Activated gamma-delta T cell treated with anti-CD3 and anti-CD28 coated beads, Interleukin-2, amount 50 U/mL, for 16 hours (primary cell): Measurements from ENCODE around the gene PCSK1N.
"Not testable (repeated sequence)": the region's sequence is repeated elsewhere in the genome, so short reads cannot be mapped to it uniquely, and the experiment has no call there.

ENCODE experiments used
- DNase-seq: peaks from one replicate; pipeline ENCODE4 v3.0.0-alpha.2; 2020; ENCODE audit warnings: low read depth

The PCSK1N gene

DNA sequence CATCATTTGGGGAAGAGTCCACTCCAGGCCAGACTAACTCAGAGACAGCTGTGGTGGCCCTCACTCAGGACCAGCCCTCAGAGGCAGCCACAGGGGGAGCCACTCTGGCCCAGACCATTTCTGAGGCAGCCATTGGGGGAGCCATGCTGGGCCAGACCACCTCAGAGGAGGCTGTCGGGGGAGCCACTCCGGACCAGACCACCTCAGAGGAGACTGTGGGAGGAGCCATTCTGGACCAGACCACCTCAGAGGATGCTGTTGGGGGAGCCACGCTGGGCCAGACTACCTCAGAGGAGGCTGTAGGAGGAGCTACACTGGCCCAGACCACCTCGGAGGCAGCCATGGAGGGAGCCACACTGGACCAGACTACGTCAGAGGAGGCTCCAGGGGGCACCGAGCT lies 12.4 kb downstream of the PCSK1N start:
- no peak for DNase-seq

DNA sequence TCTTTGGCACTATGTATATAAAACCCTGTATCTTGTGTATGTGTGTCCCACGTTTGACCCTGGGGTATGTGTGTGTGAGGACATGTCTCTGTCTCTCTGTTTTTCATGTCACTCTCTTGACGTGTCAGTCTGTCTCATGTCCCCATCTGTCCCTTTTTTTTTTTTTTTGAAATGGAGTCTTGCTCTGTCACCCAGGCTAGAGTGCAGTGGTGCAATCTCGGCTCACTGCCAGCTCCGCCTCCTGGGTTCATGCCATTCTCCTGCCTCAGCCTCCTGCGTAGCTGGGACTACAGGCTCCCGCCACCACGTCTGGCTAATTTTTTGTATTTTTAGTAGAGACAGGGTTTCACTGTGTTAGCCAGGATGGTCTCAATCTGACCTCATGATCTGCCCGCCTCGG lies 16.0 kb downstream of the PCSK1N start:
- DNase-seq, result not testable (repeated sequence)

DNA sequence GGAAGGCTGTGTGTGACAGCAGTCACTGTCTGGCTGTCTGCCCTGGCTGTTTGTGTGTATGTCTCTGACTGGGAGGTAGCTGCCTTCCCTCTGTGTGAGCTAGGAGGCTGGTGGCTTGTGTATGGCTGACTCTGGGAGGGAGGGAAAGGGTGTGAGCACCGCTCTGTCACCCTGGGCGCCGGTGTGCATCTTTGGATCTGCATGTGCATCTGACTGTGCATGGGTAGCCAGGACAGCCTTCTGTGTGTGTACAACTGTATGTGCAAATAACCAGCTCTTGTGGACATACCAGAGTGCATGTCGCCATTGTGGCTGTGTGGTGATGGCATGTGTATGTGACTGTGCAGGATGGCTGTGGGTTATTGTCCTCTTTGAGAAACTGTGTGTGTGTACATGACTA lies 16.5 kb downstream of the PCSK1N start:
- DNase-seq, result no peak

DNA sequence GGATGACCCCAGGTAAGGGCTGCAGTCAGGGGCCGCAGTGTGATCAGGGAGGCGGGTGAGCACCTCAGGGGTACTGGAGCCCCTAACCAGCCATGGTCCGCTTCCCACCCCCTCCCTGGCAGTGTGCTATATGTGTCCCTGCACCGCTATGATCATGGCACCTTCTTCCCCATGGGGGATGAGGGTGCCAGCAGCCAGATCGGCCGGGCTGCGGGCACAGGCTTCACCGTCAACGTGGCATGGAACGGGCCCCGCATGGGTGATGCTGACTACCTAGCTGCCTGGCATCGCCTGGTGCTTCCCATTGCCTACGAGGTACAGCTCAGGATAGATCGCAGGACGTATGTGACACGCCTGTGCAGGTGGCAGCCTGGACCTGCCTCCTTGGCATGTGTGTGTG lies 17.3 kb downstream of the PCSK1N start:
- no peak for DNase-seq

- no peak for DNase-seq
Measured at GRCh38 chrX:48816014-48816810, 19.2 kb downstream of the PCSK1N start.

DNA sequence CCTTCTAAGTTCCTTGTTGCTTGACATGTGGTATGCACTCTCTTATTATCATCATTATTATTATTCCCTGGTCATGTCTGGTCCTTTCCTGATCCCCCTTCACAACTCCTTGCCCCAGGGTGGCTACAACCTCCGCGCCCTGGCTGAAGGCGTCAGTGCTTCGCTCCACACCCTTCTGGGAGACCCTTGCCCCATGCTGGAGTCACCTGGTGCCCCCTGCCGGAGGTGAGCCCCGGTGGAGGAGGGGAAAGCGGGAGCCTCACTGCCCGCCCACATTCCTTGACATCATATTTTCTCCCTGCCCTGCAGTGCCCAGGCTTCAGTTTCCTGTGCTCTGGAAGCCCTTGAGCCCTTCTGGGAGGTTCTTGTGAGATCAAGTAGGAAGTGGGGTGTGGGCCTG lies 20.1 kb downstream of the PCSK1N start:
- DNase-seq, result no peak

DNA sequence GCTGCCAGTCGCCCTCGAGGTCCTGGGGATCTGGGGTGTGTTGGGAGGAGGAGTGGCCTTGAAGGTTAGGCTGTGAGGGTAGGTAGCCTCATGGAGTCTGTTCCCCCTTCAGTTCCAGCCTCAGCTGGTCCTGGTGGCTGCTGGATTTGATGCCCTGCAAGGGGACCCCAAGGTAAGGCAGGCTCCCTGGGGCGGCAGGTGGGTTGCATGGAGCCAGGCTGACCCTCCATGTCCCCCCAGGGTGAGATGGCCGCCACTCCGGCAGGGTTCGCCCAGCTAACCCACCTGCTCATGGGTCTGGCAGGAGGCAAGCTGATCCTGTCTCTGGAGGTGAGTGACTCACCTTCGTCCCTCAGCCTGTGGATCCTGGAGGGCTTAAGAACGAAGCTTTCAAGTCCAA lies 20.7 kb downstream of the PCSK1N start:
- DNase-seq, result no peak

DNA sequence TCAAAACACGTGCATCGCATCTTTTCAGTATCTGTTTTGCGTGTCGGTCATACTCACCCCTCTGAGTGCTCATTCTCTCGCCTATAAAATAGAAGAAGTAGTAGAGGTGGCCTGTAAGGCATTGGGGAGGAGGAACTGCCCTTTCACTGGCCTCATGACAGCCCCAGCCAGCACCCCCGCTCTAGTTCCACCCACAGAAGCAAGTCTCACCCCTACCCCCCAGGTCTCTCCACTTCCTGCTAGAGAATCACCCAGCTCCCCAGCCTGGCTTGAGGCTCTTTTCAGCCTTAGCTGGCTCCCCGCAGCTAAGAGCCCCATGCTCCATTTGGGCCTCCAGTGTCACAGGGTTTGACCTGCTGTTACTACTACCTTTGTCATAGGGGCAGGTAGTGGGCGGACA lies 21.8 kb downstream of the PCSK1N start:
- no peak for DNase-seq

GRCh38 chrX:48806081-48806480 lies 29.3 kb downstream of the PCSK1N start:
- DNase-seq, result no peak

DNA sequence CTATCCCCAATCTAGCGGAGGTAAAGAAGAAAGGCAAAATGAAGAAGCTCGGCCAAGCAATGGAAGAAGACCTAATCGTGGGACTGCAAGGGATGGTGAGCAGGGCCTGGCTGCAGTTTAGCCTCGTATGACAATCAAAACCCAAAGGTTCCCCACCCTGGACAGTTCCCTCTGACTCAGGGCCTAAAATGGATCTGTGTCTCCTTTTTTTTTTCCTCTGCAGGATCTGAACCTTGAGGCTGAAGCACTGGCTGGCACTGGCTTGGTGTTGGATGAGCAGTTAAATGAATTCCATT lies 32.6 kb downstream of the PCSK1N start:
- no peak for DNase-seq

GRCh38 chrX:48802089-48802904 lies 33.1 kb downstream of the PCSK1N start:
- peak; percentile 48 for DNase-seq

GRCh38 chrX:48801280-48802088 lies 33.9 kb downstream of the PCSK1N start, which contains the start of gene HDAC6:
Gene HDAC6, plus strand, starts transcription at chrX:48802067. Its CDS starts 626 bp downstream, at chrX:48802693.
- DNase-seq, result peak; percentile 87

DNA sequence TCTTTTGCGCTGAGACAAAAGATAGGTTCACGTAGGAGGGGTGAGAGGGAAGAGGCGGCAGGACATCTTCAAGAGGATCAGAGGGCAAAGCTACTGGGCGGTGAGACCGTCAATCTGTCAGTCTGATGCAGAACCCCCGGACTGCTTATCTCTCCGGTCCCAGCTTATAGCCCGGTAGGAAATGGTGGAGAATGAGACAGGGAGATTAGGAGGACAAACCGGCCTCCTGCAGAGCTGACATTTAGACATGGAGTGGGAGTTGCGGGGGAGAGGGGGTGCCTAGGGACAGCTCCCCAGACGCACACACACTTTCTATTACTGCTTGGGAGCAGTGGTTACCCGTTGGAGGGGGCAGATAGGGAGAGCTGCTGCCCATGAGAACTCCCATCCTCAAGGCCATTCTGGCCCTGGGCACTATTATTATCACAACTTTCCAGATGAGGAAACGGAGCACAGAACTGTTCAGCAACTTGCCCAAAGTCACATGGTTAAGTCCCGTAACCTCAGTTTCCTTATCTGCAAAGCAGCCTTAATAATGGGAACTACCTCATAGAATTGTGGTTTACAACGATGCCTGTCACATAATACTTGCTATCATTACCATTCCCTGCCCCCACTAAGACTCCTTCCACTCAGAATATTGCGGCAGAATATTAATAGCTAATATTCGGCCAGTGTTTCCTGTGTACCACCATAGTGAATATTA lies 34.7 kb downstream of the PCSK1N start:
- no peak for DNase-seq

GRCh38 chrX:48798318-48798717 lies 37.1 kb downstream of the PCSK1N start:
- DNase-seq, result no peak

- DNase-seq, result no peak
Measured at GRCh38 chrX:48794911-48795515, 40.4 kb downstream of the PCSK1N start.

- DNase-seq, result no peak
Measured at GRCh38 chrX:48794340-48794910, 41.0 kb downstream of the PCSK1N start.

GRCh38 chrX:48793935-48794334 lies 41.5 kb downstream of the PCSK1N start:
- no peak for DNase-seq

- DNase-seq, result no peak
Measured at GRCh38 chrX:48792219-48792618, 43.2 kb downstream of the PCSK1N start.

GRCh38 chrX:48791063-48791820 lies 44.2 kb downstream of the PCSK1N start:
- DNase-seq, result no peak

- no peak for DNase-seq
Measured at GRCh38 chrX:48790477-48790876, 44.9 kb downstream of the PCSK1N start.
